Muscle layer of colon (tissue), 2 donors: ENCODE results near the gene RRP7A.
"Not testable (repeated sequence)": the region's sequence is repeated elsewhere in the genome, so short reads cannot be mapped to it uniquely, and the experiment has no call there.

ENCODE experiments used
- H3K27ac ChIP-seq: one replicate; pipeline ENCODE4 v1.7.0; 2013; ENCODE audit warnings: low read depth, mild to moderate bottlenecking, low read length, moderate library complexity
- H3K27me3 ChIP-seq, 2 donors: one replicate each; pipeline ENCODE4 v1.7.0; 2013; ENCODE audit warnings: low read length in 2 of 2, mild to moderate bottlenecking in 2 of 2; ENCODE audit not compliant: insufficient read depth in 2 of 2, control insufficient read depth in 1 of 2
- H3K36me3 ChIP-seq: one replicate; pipeline ENCODE4 v1.7.0; 2013; ENCODE audit warnings: mild to moderate bottlenecking, low read length; ENCODE audit not compliant: insufficient read depth
- H3K4me1 ChIP-seq: one replicate; pipeline ENCODE4 v1.7.0; 2013; ENCODE audit warnings: mild to moderate bottlenecking, low read length; ENCODE audit not compliant: insufficient read depth
- H3K4me3 ChIP-seq, 2 donors: one replicate each; pipeline ENCODE4 v1.7.0; 2013; ENCODE audit warnings: low read length in 2 of 2, low read depth in 1 of 2, mild to moderate bottlenecking in 1 of 2, moderate library complexity in 1 of 2
- H3K9ac ChIP-seq: one replicate; pipeline ENCODE4 v1.7.0; 2013; ENCODE audit warnings: low read length
- H3K9me3 ChIP-seq: one replicate; pipeline ENCODE4 v1.7.0; 2013; ENCODE audit warnings: mild to moderate bottlenecking, low read length
- donor health status: abdominal sarcoma.
- donor health status: Adenocarcinoma of cecum.

Gene RRP7A

DNA sequence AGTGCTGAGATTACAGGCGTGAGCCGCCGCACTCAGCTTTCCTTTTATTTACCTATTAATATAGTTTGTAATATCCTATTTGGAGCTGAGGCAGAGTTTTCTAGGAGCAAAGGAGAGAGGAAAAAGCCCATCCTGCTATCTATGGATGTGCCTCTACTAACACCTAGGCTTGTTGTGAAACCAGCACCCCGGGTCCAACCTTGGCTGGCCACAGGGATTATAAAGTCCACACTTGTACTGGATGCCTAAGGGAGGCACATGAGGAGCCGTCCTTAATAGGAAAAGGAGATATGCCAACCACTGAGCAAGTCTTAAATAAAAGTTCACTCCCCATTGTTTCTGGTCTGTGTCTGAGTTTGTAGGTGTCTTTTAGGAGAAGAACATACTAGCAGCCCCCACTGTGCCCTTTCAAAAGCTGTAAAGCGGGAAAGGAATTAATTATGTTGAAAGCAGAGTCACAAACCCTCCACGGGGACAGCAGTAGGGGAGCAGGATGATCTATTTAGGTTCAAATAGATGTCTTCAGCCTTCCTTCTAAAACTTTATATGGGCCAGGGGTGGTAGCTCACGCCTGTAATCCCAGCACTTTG lies 29.3 kb downstream of the RRP7A start:
- H3K9me3 ChIP-seq = no peaks in the 10 kb centered on the region
- H3K4me1 ChIP-seq = no peaks in the 10 kb centered on the region
- no peak overlapping the region for H3K9ac ChIP-seq
- H3K27ac ChIP-seq = no peak overlapping the region
- H3K27me3 ChIP-seq = no peaks in the 10 kb centered on the region
- no peak overlapping the region for H3K4me3 ChIP-seq
- no peaks in the 10 kb centered on the region for H3K36me3 ChIP-seq

DNA sequence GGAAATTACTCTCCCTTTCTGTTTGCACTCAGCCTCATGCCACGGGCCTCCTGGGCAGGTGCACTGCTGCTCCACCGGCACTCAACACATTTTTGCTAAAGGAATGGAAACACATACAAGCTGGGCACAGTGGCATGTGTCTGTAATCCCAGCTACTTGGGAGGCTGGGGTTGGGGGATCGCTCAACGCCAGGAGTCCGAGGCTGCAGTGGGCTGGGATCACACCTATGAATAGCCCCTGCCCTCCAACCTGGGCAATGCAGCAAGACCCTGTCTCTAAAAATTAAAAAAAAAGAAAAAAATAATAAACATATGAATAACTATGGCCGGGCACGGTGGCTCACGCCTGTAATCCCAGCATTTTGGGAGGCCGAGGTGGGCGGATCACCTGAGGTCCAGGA lies 30.6 kb downstream of the RRP7A start:
- H3K4me1 ChIP-seq = no peaks in the 10 kb centered on the region
- H3K9me3 ChIP-seq = no peaks in the 10 kb centered on the region
- H3K36me3 ChIP-seq = no peaks in the 10 kb centered on the region
- H3K27me3 ChIP-seq = no peaks in the 10 kb centered on the region
- H3K4me3 ChIP-seq = no peak overlapping the region
- H3K27ac ChIP-seq = no peak overlapping the region
- H3K9ac ChIP-seq = no peak overlapping the region

DNA sequence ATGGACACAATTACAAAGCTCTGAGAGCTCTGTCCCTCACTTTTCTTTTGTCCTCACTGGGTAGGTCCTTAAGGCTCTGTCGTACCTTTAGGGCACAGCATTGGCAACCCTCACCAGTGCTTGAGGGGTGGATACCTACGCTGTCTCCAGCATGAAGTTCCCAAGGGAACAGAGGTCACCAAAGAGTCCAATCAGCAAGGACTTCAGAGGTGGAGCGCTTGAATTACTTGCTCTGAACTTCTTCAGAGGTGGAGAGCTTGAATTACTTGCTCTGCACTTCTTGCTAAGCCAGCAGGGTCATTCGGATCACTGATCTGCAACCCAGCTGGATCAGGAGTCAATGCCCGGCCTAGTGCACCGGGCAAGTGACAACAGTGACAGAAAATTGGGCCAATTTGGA lies 35.1 kb downstream of the RRP7A start:
- no peak overlapping the region for H3K9ac ChIP-seq
- H3K4me3 ChIP-seq = no peak overlapping the region
- no peak overlapping the region for H3K27ac ChIP-seq
- H3K36me3 ChIP-seq = no peaks in the 10 kb centered on the region
- H3K9me3 ChIP-seq = no peaks in the 10 kb centered on the region
- no peaks in the 10 kb centered on the region for H3K27me3 ChIP-seq
- H3K4me1 ChIP-seq = no peaks in the 10 kb centered on the region

DNA sequence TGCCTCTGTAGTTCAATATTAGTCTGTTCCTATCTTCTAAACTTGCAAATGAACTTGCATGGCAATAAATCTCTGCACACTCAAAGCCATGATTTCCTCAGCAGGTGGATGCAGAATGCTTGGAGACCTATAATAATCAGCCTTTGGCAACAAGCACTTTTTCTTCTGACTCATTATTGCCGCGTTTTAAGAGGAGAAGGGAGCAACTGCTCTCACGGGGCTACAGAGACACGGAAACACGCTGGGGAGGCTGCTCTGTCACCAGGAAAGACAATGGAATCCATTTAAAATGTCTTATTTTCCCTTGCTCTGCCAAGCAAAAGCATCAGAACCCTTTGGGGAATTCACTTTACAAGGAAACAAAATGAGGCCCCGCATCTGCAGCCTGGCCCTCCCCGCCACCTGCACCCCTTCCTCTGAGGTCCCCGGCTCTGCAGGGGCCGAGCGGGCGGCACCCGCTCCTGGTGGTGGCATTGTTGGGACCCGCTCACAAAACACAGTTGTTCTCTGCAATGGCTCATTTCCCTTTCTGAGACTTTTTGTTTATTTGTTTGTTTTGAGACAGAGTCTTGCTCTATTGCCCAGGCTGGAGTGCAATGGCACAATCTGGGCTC lies 35.9 kb downstream of the RRP7A start:
- not testable (repeated sequence) for H3K36me3 ChIP-seq, H3K4me1 ChIP-seq, H3K9me3 ChIP-seq, H3K27ac ChIP-seq, H3K4me3 ChIP-seq, H3K27me3 ChIP-seq, H3K9ac ChIP-seq

DNA sequence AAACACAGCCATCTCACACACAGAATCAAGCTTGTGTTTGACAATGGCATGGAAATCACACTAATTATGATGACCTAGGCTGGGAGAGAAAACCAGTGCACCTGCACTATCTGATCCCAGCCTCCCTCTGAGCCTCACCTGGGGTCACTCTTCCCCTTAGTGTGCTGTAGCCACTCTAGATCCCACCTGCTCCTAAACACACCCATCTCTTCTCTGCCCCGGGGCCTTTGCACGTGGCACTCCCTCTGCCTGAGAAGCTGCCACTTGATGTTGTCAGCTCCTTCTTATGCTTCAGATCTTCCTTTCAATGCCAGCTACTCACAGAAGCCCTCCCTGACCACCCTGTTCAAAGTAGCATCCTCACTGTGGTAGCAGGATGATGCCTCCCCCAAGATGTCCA lies 44.5 kb downstream of the RRP7A start:
- no peaks in the 10 kb centered on the region for H3K9me3 ChIP-seq
- H3K27ac ChIP-seq = no peak overlapping the region
- H3K4me3 ChIP-seq = no peak overlapping the region
- no peaks in the 10 kb centered on the region for H3K27me3 ChIP-seq
- no peak overlapping the region for H3K9ac ChIP-seq
- no peaks in the 10 kb centered on the region for H3K36me3 ChIP-seq
- no peaks in the 10 kb centered on the region for H3K4me1 ChIP-seq

DNA sequence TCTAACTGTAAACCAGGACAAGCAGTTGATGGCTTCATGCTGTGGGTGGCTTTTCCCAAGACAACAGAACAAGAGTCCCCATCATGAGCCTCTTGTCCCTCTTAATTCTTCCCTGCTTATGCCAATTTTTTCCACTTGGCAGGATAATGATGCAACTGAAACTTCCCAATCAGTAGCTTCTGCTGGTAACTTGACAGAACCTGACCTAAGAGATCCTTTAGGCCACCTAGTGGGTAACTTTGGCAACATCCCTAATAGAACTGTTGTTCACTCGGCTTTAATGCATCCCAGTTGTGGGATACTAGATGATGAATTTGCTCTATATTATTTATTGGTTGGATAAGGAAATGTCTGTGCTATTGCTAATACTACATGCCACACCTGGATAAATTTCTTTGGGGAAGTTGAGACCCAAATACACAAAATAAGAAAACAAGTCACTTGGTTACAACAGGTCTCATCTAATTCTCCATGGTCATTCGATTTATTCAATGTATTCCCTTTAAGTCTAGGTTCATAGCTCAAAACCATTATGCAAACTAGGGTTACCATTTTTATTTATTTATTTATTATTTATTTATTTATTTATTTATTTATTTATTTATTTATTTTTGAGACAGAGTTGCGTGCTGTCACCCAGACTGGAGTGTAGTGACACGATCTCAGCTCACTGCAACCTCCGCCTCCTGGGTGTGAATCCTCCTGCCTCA lies 46.0 kb downstream of the RRP7A start:
- Histone ChIP-seq H3K4me1 (no peaks in the 10 kb centered on the region), H3K4me3 (no peak overlapping the region), H3K9me3 (no peaks in the 10 kb centered on the region), H3K36me3 (no peaks in the 10 kb centered on the region), H3K9ac (no peak overlapping the region), H3K27me3 (no peaks in the 10 kb centered on the region), H3K27ac (no peak overlapping the region)

DNA sequence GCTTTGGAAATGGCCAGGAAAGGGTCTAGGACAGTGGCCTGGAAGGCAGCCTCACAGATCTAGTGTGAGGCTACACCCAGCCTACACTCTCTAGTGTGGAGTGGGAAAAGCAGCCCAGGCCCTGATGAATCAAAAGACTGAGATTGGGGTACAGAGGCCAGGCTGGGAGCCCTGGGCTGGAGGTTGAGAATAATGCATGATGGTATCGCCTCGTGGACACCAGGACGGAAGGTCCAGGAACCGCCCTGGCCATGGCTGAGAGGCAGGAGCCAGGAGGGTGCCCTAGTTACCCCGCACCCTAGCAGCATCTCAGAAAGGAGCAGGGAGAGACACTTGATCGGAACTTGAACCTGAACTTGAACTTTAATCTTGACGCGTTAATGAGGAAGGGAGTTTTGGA lies 46.9 kb downstream of the RRP7A start:
- no peaks in the 10 kb centered on the region for H3K27me3 ChIP-seq
- H3K4me1 ChIP-seq = no peaks in the 10 kb centered on the region
- no peak overlapping the region for H3K9ac ChIP-seq

DNA sequence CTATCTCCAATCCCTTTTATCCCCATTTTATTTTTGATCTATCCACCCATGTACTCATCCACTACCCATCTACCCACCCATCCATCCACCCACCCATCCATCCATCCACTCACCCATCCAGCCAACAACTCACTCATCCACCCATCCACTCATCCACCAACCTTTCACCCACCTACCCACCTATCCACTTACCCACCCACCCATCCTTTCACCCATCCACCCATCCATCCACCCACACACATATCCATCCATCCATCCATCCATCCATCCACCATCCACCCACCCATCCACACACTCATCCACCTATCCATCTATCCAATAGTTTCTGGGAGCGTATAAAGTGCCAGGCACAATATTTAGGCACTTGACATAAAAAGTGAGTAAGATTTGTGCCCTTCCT lies 48.2 kb downstream of the RRP7A start:
- H3K4me1 ChIP-seq = no peaks in the 10 kb centered on the region
- no peak overlapping the region for H3K4me3 ChIP-seq
- no peaks in the 10 kb centered on the region for H3K36me3 ChIP-seq
- H3K9me3 ChIP-seq = no peaks in the 10 kb centered on the region
- H3K27me3 ChIP-seq = no peaks in the 10 kb centered on the region
- H3K27ac ChIP-seq = no peak overlapping the region
- no peak overlapping the region for H3K9ac ChIP-seq

More for the DNA sequence above, 46.9 kb downstream of the RRP7A start:
- no peaks in the 10 kb centered on the region for H3K36me3 ChIP-seq
- no peak overlapping the region for H3K4me3 ChIP-seq
- H3K27ac ChIP-seq = no peak overlapping the region
- H3K9me3 ChIP-seq = no peaks in the 10 kb centered on the region

DNA sequence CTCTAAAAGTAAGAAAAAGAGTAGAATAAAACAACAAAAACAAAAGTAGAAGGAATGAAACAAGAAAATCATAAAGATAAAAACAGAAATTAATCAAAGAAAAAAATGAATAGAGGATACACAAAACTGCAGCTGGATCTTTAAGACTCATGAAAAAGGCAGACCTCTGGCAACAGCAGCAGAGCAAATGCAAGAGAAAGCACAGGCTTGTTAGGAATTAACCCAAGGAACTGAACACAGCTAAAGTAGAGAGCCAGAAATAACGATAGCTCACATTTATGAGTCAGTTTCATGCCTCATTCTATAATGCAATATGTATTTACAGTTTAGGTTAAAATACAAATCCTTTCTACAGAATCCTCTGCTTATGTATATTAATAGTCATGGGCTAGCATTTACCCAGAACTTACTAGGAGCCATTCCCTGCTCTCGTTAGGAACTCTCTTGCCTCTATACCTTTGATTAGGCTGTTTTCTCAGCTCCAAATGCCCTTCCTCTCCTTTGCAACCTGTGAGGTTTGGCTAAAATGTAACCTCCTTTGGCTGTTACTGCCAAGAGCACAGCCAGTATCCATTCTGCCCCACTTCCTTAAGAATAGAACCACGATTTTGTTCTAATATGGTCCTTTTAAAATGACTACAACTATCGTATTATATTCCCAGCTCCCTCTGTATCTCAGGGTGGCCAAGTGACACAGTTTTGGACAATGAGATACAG lies 49.1 kb downstream of the RRP7A start:
- no peak overlapping the region for H3K27ac ChIP-seq
- H3K27me3 ChIP-seq = no peaks in the 10 kb centered on the region
- H3K36me3 ChIP-seq = no peaks in the 10 kb centered on the region
- no peaks in the 10 kb centered on the region for H3K4me1 ChIP-seq
- no peak overlapping the region for H3K9ac ChIP-seq
- H3K4me3 ChIP-seq = no peak overlapping the region
- H3K9me3 ChIP-seq = no peaks in the 10 kb centered on the region

DNA sequence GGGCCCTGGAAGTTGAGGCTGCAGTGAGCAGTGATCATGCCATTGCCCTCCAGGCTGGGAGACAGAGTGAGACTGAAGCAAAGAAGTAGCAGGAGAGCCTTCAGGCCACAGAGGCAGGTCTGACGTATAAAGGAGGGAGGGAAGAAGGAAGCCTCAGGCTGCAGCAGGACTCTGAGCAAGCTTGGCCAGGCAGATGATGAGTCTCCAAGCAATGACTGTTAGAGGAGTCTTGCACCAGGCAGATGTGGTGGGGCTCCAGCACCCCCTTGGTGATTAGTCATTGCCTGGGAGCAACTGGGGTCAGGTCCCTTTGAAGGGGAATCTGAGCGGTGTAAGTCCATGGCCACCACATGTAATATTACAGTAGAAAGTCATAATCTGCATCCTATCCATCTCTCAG lies 50.8 kb downstream of the RRP7A start:
- H3K9ac ChIP-seq = no peak overlapping the region
- no peaks in the 10 kb centered on the region for H3K9me3 ChIP-seq
- H3K4me3 ChIP-seq = no peak overlapping the region
- no peaks in the 10 kb centered on the region for H3K36me3 ChIP-seq
- no peaks in the 10 kb centered on the region for H3K4me1 ChIP-seq
- H3K27ac ChIP-seq = no peak overlapping the region
- no peaks in the 10 kb centered on the region for H3K27me3 ChIP-seq

DNA sequence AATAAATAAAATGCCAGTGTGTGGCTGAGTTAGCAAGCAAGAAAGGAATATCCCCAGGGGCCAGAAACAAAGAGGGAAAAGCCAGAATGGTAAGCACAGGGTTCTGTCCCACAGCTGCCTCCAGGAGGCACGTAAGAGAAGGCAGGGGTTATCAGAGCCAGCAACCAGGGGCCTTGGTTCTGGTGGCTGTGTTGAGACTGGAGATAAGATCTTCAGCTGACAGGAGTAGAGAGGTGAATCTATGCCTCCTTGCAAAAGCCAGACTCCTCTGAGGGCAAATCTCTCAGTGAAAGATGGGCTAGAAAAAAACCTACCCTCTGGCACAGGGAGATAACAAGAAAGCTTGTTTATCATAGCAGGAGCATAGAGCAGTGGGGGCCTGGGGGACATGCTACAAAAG lies 57.6 kb downstream of the RRP7A start:
- no peak overlapping the region for H3K4me3 ChIP-seq
- H3K9ac ChIP-seq = no peak overlapping the region
- H3K4me1 ChIP-seq = no peaks in the 10 kb centered on the region
- no peaks in the 10 kb centered on the region for H3K9me3 ChIP-seq
- H3K27ac ChIP-seq = no peak overlapping the region
- H3K36me3 ChIP-seq = no peaks in the 10 kb centered on the region
- H3K27me3 ChIP-seq = peaks cover 11 to 18% of the 10 kb centered on the region in 2 donors
